Suppressor macrophage treated with lipopolysaccharide for 1 hour (primary cell): Measurements from ENCODE around the gene TRPM2.

Experiments used
- DNase-seq, 3 donors: peaks; one replicate each; pipeline ENCODE4 v3.0.0-alpha.2; 2020 to 2022

TRPM2 gene

GRCh38 chr21:44353191-44353970 is at the start of gene TRPM2:
Gene TRPM2 (plus strand): TSS chr21:44353621. CDS start chr21:44353701, 80 bp downstream.
- peak; percentile 79 to 87 (median 81) for DNase-seq

GRCh38 chr21:44304011-44304616 is 49.3 kb upstream of the TRPM2 start:
- no peak for DNase-seq

- peak; percentile 44 to 66 (median 55) for DNase-seq
Observed at GRCh38 chr21:44304877-44305293, 48.5 kb upstream of the TRPM2 start.

- peak; percentile 31 to 57 (median 37) for DNase-seq
Observed at GRCh38 chr21:44305691-44306090, 47.7 kb upstream of the TRPM2 start.

- no peak for DNase-seq
Observed at GRCh38 chr21:44306936-44307704, 46.3 kb upstream of the TRPM2 start.

- no peak for DNase-seq
Observed at GRCh38 chr21:44310628-44311507, 42.6 kb upstream of the TRPM2 start.

- DNase-seq, result no peak
Observed at GRCh38 chr21:44312089-44312488, 41.3 kb upstream of the TRPM2 start.

- DNase-seq, result no peak
Observed at GRCh38 chr21:44312716-44313115, 40.7 kb upstream of the TRPM2 start.

GRCh38 chr21:44313451-44313850 is 40.0 kb upstream of the TRPM2 start:
- no peak for DNase-seq

- no peak for DNase-seq
Observed at GRCh38 chr21:44314128-44314527, 39.3 kb upstream of the TRPM2 start.

GRCh38 chr21:44314561-44314960 is 38.9 kb upstream of the TRPM2 start:
- DNase-seq, result no peak

GRCh38 chr21:44315691-44316203 is 37.7 kb upstream of the TRPM2 start:
- no peak for DNase-seq

- DNase-seq, result no peak
Observed at GRCh38 chr21:44316277-44316900, 37.0 kb upstream of the TRPM2 start.

GRCh38 chr21:44317241-44317782 is 36.1 kb upstream of the TRPM2 start:
- DNase-seq, result no peak

GRCh38 chr21:44317871-44318270 is 35.5 kb upstream of the TRPM2 start:
- no peak for DNase-seq

GRCh38 chr21:44318489-44319285 is 34.7 kb upstream of the TRPM2 start:
- DNase-seq, result no peak

GRCh38 chr21:44319407-44320065 is 33.9 kb upstream of the TRPM2 start:
- DNase-seq, result no peak

- DNase-seq, result no peak
Observed at GRCh38 chr21:44320847-44321246, 32.6 kb upstream of the TRPM2 start.

GRCh38 chr21:44321846-44322450 is 31.5 kb upstream of the TRPM2 start:
- DNase-seq, result no peak
